ENCODE results near the gene TRIB2.
A peak's percentile ranks its signal among the peaks of the same experiment; 100 is the strongest.

TRIB2 gene

GRCh38 chr2:12721566-12722446 lies 5.1 kb downstream of the TRIB2 start:
- DNase-seq, result no peak

GRCh38 chr2:12722447-12723316 lies 5.9 kb downstream of the TRIB2 start:
- no peak for DNase-seq

GRCh38 chr2:12723736-12724463 lies 7.2 kb downstream of the TRIB2 start:
- DNase-seq, result no peak

- no peak for DNase-seq
Observed at GRCh38 chr2:12725233-12726187, 8.8 kb downstream of the TRIB2 start.

- DNase-seq, result no peak
Observed at GRCh38 chr2:12726271-12726670, 9.5 kb downstream of the TRIB2 start.

- no peak for DNase-seq
Observed at GRCh38 chr2:12727065-12727464, 10.3 kb downstream of the TRIB2 start.

- no peak for DNase-seq
Observed at GRCh38 chr2:12727641-12728040, 10.9 kb downstream of the TRIB2 start.

GRCh38 chr2:12728221-12728777 lies 11.6 kb downstream of the TRIB2 start:
- DNase-seq, result peak; percentile 24

GRCh38 chr2:12730265-12730664 lies 13.5 kb downstream of the TRIB2 start:
- no peak for DNase-seq

GRCh38 chr2:12731701-12732280 lies 15.1 kb downstream of the TRIB2 start:
- no peak for DNase-seq

GRCh38 chr2:12732651-12733050 lies 15.9 kb downstream of the TRIB2 start:
- DNase-seq, result no peak

- DNase-seq, result no peak
Observed at GRCh38 chr2:12733846-12734245, 17.1 kb downstream of the TRIB2 start.

GRCh38 chr2:12734914-12735654 lies 18.3 kb downstream of the TRIB2 start:
- DNase-seq, result no peak

- DNase-seq, result no peak
Observed at GRCh38 chr2:12737297-12737696, 20.6 kb downstream of the TRIB2 start.

- no peak for DNase-seq
Observed at GRCh38 chr2:12737738-12738485, 21.2 kb downstream of the TRIB2 start.

GRCh38 chr2:12739721-12740254 lies 23.1 kb downstream of the TRIB2 start:
- DNase-seq, result no peak

- no peak for DNase-seq
Observed at GRCh38 chr2:12741380-12741779, 24.6 kb downstream of the TRIB2 start.

- DNase-seq, result no peak
Observed at GRCh38 chr2:12742891-12743290, 26.2 kb downstream of the TRIB2 start.

- no peak for DNase-seq
Observed at GRCh38 chr2:12750166-12750905, 33.6 kb downstream of the TRIB2 start.

Measured in activated CD8-positive, alpha-beta memory T cell treated with anti-CD3 and anti-CD28 coated beads, Interleukin-2, amount 50 U/mL, for 4 hours (primary cell).